ENCODE data around the gene ANO1.
"Not testable (repeated sequence)": the region's sequence is repeated elsewhere in the genome, so short reads cannot be mapped to it uniquely, and the experiment has no call there.

The ANO1 gene

DNA sequence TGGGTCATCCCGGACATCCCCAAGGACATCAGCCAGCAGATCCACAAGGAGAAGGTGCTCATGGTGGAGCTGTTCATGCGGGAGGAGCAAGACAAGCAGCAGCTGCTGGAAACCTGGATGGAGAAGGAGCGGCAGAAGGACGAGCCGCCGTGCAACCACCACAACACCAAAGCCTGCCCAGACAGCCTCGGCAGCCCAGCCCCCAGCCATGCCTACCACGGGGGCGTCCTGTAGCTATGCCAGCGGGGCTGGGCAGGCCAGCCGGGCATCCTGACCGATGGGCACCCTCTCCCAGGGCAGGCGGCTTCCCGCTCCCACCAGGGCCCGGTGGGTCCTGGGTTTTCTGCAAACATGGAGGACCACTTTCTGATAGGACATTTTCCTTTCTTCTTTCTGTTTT is 109.7 kb downstream of the ANO1 start:
- Mint-ChIP-seq H3K27me3 (ENCODE audit: low read depth) (no peaks in the 10 kb centered on the region), H3K4me3 (no peak overlapping the region), H3K9me3 (no peaks in the 10 kb centered on the region), H3K27ac (no peak overlapping the region), H3K36me3 (ENCODE audit: low read depth) (no peaks in the 10 kb centered on the region), H3K4me1 (ENCODE audit: low read depth) (peaks cover 4% of the 10 kb centered on the region)

DNA sequence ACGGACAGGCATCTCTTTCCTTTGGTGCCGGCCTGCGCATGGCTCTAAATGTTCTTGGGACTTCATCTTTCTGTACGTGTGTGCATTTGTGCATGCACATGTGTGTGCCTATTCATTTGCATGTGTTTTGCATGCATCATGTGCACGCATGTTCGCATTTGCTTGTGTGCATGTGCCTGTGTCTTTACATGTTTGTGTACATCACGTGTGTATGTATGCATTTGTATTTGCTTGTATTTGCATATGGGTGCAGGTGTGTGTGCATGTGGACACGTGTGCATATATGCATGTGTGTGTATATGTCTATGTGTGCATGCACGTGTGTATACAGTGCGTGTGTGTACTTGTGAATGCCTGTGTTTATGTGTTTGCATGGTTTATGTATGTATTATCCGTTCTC is 111.5 kb downstream of the ANO1 start:
- H3K4me1 Mint-ChIP-seq (ENCODE audit: low read depth): peaks cover 4% of the 10 kb centered on the region
- H3K27ac Mint-ChIP-seq: no peak overlapping the region
- no peaks in the 10 kb centered on the region for H3K36me3 Mint-ChIP-seq (ENCODE audit: low read depth)
- no peaks in the 10 kb centered on the region for H3K27me3 Mint-ChIP-seq (ENCODE audit: low read depth)
- H3K4me3 Mint-ChIP-seq: no peak overlapping the region
- no peaks in the 10 kb centered on the region for H3K9me3 Mint-ChIP-seq

DNA sequence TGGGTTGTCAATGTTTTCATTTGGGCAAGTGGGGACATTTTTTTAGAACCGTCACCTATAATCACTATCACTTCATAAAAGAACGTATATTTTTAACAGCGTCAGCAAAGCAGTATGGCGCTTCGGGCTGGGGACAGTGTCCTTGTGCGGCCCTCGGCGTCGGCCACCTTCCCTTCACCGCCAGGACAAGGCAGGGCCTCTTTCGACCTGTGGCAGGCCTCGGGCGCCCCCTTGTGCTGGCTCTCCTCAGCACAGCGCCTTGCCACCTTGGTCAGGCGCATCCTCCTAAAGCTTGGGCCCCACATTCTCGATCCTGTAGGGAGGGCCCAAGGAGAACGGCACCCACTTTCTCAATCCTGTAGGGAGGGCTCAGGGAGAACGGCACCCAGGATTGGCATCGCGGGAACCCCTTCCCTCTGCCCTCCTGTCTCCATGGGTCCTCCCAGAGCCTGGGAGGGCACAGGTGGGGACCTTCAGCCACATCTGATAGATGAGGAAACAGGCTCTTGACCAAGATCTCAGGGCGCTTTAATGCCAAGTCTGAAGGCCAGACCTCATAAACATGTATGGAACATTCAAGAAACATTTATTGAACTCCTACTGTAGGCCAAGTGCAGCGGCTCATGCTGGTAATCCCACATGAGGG is 113.5 kb downstream of the ANO1 start:
- Mint-ChIP-seq H3K36me3 (ENCODE audit: low read depth) (no peaks in the 10 kb centered on the region), H3K27ac (no peak overlapping the region), H3K4me1 (ENCODE audit: low read depth) (peaks cover 4% of the 10 kb centered on the region)

DNA sequence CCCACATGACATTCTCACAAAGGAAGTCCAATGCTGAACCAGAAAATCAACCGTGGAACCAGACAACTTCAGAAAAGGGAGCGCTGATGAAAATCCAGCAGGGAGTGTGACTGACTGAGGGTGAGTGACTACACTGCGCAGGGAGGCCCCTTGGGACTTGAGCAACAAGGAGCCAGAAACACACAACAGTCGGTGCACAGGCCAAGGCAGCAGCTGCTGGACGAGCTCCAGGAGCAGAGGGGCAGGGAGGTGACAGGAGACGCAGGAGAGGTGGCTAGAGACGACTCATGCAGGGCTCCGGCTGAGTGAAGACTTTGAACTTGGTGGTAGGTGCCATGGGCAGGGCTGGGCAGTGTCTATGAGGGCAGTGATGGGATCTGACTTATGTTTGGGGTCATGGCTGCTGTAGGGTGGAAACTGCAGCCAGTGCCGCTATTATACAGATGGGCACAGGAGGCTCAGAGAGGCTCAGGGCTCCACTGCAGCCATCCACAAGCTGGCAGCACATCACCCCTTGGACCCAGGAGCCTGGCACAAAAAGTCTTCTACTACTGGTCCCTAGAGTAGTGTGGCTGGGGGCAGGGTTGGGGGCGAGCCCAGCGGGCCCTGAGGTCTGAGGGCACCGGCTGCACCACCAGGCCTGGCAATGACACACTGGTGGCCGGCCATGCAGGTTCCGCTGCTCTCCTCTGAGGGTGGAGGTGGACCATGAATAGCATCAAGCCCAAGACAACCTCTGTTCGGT is 114.7 kb downstream of the ANO1 start:
- Mint-ChIP-seq H3K4me1 (ENCODE audit: low read depth) (peaks cover 4% of the 10 kb centered on the region), H3K36me3 (ENCODE audit: low read depth) (no peaks in the 10 kb centered on the region)

More for the DNA sequence above, 113.5 kb downstream of the ANO1 start:
- Mint-ChIP-seq H3K9me3 (no peaks in the 10 kb centered on the region), H3K27me3 (ENCODE audit: low read depth) (peaks cover 4% of the 10 kb centered on the region), H3K4me3 (no peak overlapping the region)

DNA sequence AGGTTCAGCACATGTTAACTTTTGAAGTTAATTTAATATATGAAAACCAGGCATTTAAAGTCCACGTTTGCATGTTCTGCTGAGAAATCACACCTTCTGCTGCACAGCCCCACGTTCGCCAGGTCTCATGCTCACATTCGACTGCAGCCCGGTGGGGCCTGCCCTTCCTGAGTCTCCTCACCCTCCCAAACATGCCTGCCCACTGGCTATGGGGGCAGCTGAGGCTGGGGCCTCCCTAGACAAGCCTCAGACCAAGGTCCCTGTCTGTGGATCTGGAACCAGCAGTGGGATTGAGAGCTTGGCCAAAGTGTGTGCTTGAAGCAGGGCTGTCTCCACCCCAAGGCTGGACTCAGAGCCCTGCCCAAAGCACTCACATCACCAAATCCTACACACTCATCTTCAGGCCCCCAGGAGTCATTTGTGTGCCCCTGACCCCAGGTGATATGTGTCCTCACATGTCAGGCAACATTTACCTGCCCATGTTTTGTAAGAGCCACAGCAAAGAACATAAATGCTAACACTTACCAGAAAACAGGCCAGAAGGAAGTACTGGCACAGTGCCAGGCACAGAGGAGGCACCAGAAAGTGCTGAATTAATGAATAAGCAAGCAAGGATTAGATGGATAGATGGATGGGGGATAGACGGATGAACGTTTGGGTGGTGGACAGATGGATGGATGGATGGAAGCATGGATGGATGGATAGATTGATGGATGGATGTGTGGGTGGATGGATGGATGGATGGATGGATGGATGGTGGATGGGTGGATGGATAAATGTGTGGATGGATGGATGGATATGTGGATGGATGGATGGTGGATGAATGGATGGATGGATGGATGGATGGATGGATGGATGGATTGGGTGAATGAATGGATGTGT is 115.5 kb downstream of the ANO1 start:
- Mint-ChIP-seq H3K27ac (no peak overlapping the region), H3K27me3 (ENCODE audit: low read depth) (peaks cover 5% of the 10 kb centered on the region), H3K4me1 (ENCODE audit: low read depth) (peaks cover 4% of the 10 kb centered on the region), H3K36me3 (ENCODE audit: low read depth) (no peaks in the 10 kb centered on the region), H3K9me3 (no peaks in the 10 kb centered on the region), H3K4me3 (no peak overlapping the region)

More for the DNA sequence above, 114.7 kb downstream of the ANO1 start:
- no peak overlapping the region for H3K4me3 Mint-ChIP-seq
- peaks cover 4% of the 10 kb centered on the region for H3K27me3 Mint-ChIP-seq (ENCODE audit: low read depth)
- H3K27ac Mint-ChIP-seq: no peak overlapping the region
- no peaks in the 10 kb centered on the region for H3K9me3 Mint-ChIP-seq

DNA sequence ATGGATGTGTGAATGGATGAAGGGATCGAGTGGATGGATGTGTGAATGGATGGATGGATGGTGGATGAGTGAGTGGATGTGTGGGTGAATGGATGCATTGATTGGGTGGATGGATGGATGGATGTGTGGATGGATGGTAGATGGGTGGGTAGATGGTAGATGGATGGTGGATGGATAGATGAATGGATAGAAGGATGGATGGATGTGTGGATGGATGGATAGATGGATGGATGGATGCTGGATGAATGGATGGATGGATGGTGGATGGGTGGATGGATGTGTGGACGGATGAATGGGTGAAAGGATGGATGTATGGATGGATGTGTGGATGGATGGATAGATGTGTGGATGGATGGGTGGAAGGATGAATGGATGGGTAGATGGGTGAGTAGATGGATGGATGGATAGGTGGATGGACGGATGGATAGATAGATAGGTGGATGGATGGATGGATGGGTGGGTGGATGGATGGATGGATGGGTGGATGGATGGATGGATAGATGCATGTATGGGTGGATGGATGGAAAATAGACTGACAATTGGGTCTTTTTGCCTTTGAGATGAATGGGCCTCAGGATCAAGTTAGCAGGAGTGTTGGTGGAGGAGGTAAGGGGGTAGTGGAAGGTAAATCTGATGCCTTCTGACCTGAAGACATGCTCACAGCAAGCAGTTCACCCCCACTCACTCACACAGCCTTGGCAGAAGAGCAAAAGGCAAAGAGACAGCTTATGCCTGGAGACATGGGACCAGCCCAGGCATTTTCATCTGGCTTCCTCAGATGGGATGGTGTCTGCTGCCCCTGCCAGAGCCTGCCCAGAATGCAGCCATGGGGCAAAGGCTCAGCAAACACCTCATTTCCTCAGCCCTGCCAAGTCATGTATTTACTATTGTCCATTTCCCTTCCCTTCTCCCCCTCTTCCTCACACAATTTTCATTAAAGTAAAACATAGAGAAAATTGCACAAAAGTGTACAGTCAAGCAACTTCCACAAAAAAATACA is 117.0 kb downstream of the ANO1 start:
- no peak overlapping the region for H3K4me3 Mint-ChIP-seq
- H3K27ac Mint-ChIP-seq: no peak overlapping the region
- H3K9me3 Mint-ChIP-seq: no peaks in the 10 kb centered on the region
- H3K27me3 Mint-ChIP-seq (ENCODE audit: low read depth): peaks cover 15% of the 10 kb centered on the region
- peaks cover 4% of the 10 kb centered on the region for H3K4me1 Mint-ChIP-seq (ENCODE audit: low read depth)
- no peaks in the 10 kb centered on the region for H3K36me3 Mint-ChIP-seq (ENCODE audit: low read depth)

DNA sequence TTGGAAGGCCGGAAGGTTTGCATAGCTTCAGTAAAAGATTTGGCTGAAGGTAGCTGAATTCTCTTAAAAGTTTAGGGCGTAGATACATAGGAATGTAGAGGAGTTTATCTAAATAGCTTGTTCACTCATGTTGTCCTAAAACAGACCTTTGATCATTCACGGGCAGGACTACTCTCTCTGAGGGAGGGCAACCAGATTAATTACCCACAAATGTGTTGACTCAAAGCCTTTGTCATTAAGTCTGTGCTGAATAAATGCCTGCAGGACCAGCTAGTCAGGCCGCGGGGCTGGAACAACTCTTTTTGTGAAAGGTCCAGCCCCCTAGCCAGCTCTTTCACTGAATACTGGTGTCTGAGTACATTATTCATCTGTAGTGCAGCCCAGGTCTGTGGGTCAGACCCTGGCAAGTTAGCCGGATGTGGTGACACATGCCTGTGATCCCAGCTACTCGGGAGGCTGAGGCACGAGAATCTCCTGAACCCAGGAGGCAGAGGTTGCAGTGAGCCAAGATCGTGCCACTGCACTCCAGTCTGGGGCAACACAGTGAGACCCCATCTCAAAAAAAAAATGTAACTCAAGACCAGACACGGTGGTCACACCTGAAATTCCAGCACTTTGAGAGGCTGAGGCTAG is 122.2 kb downstream of the ANO1 start:
- H3K27ac Mint-ChIP-seq: no peak overlapping the region
- peaks cover 8% of the 10 kb centered on the region for H3K36me3 Mint-ChIP-seq (ENCODE audit: low read depth)
- no peaks in the 10 kb centered on the region for H3K9me3 Mint-ChIP-seq
- no peak overlapping the region for H3K4me3 Mint-ChIP-seq
- peaks cover 20% of the 10 kb centered on the region for H3K27me3 Mint-ChIP-seq (ENCODE audit: low read depth)
- peaks cover 15% of the 10 kb centered on the region for H3K4me1 Mint-ChIP-seq (ENCODE audit: low read depth)

DNA sequence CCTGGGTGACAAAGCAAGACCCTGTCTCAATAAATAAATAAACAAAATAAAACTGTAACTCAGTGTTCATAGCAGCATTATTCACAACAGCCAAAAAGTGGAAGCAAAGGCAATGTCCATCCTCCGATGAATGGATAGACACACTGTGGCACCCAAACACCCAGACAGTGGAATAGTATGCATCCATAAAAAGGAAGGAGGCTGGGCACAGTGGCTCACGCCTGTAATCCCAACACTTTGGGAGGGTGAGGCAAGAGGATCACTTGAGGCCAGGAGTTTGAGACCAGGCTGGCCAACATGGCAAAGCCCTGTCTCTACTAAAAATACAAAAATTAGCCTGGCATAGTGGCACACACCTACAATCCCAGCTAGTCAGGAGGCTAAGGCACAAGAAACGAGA is 122.9 kb downstream of the ANO1 start:
- H3K4me3 Mint-ChIP-seq, H3K27ac Mint-ChIP-seq: not testable (repeated sequence)
- H3K36me3 Mint-ChIP-seq (ENCODE audit: low read depth): peaks cover 15% of the 10 kb centered on the region

DNA sequence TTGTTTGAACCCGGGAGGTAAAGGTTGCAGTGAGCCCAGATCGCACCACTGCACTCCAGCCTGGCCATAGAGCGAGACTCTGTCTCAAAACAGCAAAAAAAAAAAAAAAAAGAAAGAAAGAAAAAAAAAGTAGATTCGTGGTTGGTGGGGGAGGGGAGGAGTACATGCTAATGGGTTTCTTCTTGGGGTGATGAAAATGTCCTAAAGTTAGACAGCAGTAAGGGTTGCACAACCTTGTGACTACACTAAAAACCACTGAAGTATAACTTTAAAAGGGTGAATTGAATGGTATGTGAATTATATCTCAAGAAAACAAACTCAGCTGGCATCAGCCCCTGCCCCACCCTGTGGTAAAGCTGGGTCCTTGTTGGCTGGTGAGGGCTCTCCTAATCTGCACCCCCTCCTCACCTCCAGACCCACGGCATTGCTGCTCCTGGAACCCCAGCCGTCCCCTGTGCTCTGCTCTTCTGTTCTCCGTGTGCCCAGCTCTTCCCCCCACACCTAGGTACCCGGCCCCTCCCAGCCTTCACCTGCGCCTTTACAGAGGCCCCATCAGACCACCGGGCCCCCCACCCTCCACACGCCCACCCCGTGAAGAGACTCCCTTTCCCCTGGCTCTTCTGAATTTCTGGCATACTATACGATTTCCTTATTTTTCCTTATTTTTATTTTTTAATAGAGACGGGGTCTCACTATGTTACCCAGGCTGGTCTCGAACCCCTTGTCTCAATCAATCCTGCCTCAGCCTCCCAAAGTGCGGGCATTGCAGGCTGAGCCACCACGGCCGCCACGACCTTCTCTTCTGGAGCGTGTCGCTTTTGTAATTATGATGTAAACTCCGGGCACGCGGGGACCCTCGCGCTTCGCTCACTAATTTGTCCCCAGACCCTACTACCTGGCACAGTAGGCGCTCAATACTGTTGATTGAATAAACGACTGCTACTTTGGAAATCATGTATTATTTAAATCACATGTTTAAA is 124.1 kb downstream of the ANO1 start:
- Mint-ChIP-seq H3K27me3 (ENCODE audit: low read depth) (peaks cover 16% of the 10 kb centered on the region), H3K36me3 (ENCODE audit: low read depth) (peaks cover 20% of the 10 kb centered on the region), H3K27ac (peak overlapping the region; percentile 90), H3K9me3 (no peaks in the 10 kb centered on the region), H3K4me3 (peak overlapping the region; percentile 85), H3K4me1 (ENCODE audit: low read depth) (peaks cover 28% of the 10 kb centered on the region)

More for the DNA sequence above, 122.9 kb downstream of the ANO1 start:
- not testable (repeated sequence) for H3K9me3 Mint-ChIP-seq
- Mint-ChIP-seq H3K27me3 (ENCODE audit: low read depth) (peaks cover 19% of the 10 kb centered on the region), H3K4me1 (ENCODE audit: low read depth) (peaks cover 22% of the 10 kb centered on the region)

DNA sequence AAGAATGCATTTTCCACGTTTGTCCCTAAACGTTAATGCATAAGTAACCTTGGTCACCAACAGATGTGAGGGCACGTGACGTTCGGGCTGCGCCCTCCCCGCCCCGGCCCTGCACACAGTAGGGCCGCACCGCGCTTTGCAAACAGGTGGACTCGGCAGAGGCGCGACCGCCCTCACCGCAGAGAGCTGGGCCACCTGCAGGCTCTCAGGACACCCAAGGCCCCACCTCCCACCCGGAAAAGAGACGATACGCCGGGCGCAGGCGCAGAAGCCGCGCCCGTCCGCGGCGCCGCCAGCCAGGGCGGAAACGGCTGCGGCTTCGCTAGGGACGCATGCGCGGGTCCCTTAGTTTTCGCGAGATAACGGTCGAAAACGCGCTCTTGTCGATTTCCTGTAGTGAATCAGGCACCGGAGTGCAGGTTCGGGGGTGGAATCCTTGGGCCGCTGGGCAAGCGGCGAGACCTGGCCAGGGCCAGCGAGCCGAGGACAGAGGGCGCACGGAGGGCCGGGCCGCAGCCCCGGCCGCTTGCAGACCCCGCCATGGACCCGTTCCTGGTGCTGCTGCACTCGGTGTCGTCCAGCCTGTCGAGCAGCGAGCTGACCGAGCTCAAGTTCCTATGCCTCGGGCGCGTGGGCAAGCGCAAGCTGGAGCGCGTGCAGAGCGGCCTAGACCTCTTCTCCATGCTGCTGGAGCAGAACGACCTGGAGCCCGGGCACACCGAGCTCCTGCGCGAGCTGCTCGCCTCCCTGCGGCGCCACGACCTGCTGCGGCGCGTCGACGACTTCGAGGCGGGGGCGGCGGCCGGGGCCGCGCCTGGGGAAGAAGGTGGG is 125.0 kb downstream of the ANO1 start, which contains the start of gene FADD:
TSS of gene FADD (plus strand) at position 377 of the 831 bp plus-strand sequence. CDS start at position 541, 164 bp downstream.
- peaks cover 31% of the 10 kb centered on the region for H3K4me1 Mint-ChIP-seq (ENCODE audit: low read depth)
- H3K4me3 Mint-ChIP-seq: peak within 1 kb of the TSS; percentile 95
- peaks cover 24% of the 10 kb centered on the region for H3K36me3 Mint-ChIP-seq (ENCODE audit: low read depth)
- H3K9me3 Mint-ChIP-seq: no peaks in the 10 kb centered on the region
- peak within 1 kb of the TSS; percentile 98 for H3K27ac Mint-ChIP-seq
- H3K27me3 Mint-ChIP-seq (ENCODE audit: low read depth): peaks cover 16% of the 10 kb centered on the region

DNA sequence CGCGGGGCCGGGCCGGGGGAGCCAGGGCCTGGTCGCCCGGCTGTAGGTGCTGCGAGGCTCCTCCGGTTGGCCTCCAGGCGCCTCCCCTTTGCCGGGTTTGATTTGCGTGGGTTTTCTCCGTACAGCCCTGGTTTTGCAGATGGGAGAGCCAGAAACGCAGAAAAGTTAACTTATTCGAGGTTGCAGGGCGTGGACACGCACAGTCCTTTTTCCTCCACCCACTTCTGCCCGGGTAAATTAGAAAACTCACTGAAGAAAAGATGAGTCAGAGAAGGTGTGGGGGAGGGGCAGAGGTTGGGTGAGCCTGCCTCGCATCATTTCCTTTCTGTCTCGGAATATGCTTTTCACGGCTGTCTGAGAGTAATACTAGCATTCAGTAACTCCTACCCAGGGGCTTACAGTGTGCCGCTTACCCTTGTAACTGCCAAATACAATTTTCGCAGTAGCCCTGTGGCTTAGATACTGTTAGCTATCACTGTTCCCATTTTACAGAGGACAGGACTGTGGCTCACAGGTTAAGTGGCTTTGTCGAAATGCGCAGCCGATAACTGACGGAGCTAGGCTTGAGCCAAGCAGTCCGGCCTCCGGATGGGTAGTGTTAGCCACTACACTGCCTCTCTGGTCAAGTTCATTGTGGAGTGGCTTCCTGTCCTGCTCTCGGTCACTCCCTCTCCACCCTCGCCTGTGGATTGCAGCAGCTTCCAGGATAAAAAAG is 125.8 kb downstream of the ANO1 start:
- Mint-ChIP-seq H3K27me3 (ENCODE audit: low read depth) (peaks cover 12% of the 10 kb centered on the region), H3K4me3 (peak overlapping the region; percentile 95), H3K4me1 (ENCODE audit: low read depth) (peaks cover 36% of the 10 kb centered on the region), H3K27ac (peak overlapping the region; percentile 98), H3K36me3 (ENCODE audit: low read depth) (peaks cover 30% of the 10 kb centered on the region), H3K9me3 (no peaks in the 10 kb centered on the region)
